AG08396 (cell line): Measurements from ENCODE around the gene NAV3.
A peak's percentile ranks its signal among the peaks of the same experiment; 100 is the strongest.

ENCODE experiments used
- DNase-seq: peaks from one replicate; pipeline ENCODE4 v3.0.0; 2012; ENCODE audit warnings: low spot score, mixed read lengths

The NAV3 gene

GRCh38 chr12:78120866-78121560, 290.3 kb downstream of the NAV3 start:
- DNase-seq: no peak

- DNase-seq: no peak
Measured at GRCh38 chr12:78121969-78122610, 291.4 kb downstream of the NAV3 start.

- no peak for DNase-seq
Measured at GRCh38 chr12:78128211-78128610, 297.5 kb downstream of the NAV3 start.

- DNase-seq: no peak
Measured at GRCh38 chr12:78143717-78144116, 313.0 kb downstream of the NAV3 start.

- no peak for DNase-seq
Measured at GRCh38 chr12:78145398-78145797, 314.7 kb downstream of the NAV3 start.

GRCh38 chr12:78146365-78146772, 315.7 kb downstream of the NAV3 start:
- peak; percentile 6 for DNase-seq

GRCh38 chr12:78149459-78149858, 318.8 kb downstream of the NAV3 start:
- no peak for DNase-seq

GRCh38 chr12:78155546-78155945, 324.9 kb downstream of the NAV3 start:
- DNase-seq: no peak

GRCh38 chr12:78156751-78157150, 326.1 kb downstream of the NAV3 start:
- no peak for DNase-seq

GRCh38 chr12:78157199-78157598, 326.5 kb downstream of the NAV3 start:
- DNase-seq: no peak

- no peak for DNase-seq
Measured at GRCh38 chr12:78164154-78164553, 333.5 kb downstream of the NAV3 start.

- no peak for DNase-seq
Measured at GRCh38 chr12:78167510-78167909, 336.8 kb downstream of the NAV3 start.

GRCh38 chr12:78171061-78171460, 340.4 kb downstream of the NAV3 start:
- DNase-seq: no peak

- no peak for DNase-seq
Measured at GRCh38 chr12:78176643-78177042, 345.9 kb downstream of the NAV3 start.

GRCh38 chr12:78177298-78177697, 346.6 kb downstream of the NAV3 start:
- DNase-seq: no peak

GRCh38 chr12:78179346-78179745, 348.7 kb downstream of the NAV3 start:
- DNase-seq: no peak

GRCh38 chr12:78181544-78182162, 351.0 kb downstream of the NAV3 start:
- no peak for DNase-seq

GRCh38 chr12:78183824-78184223, 353.1 kb downstream of the NAV3 start:
- DNase-seq: no peak

GRCh38 chr12:78185109-78185508, 354.4 kb downstream of the NAV3 start:
- no peak for DNase-seq

GRCh38 chr12:78185651-78186050, 355.0 kb downstream of the NAV3 start:
- no peak for DNase-seq

GRCh38 chr12:78186670-78187069, 356.0 kb downstream of the NAV3 start:
- no peak for DNase-seq

- no peak for DNase-seq
Measured at GRCh38 chr12:78187741-78188140, 357.0 kb downstream of the NAV3 start.

GRCh38 chr12:78189656-78190055, 359.0 kb downstream of the NAV3 start:
- DNase-seq: no peak
